Measurements from ENCODE around the gene CDC42BPG. TPM values are rescaled to one million over a fixed set of nuclear protein-coding genes. Genes with fewer than 3 reads are reported as not detected.

The CDC42BPG gene
- total and polyA plus RNA-seq, 10 of the 15 experiments (the other 5 are each of a cell fraction or from before 2014, with no cell fraction given), result 0.02 to 1.3 (median 0.09) TPM; not detected in 1

DNA sequence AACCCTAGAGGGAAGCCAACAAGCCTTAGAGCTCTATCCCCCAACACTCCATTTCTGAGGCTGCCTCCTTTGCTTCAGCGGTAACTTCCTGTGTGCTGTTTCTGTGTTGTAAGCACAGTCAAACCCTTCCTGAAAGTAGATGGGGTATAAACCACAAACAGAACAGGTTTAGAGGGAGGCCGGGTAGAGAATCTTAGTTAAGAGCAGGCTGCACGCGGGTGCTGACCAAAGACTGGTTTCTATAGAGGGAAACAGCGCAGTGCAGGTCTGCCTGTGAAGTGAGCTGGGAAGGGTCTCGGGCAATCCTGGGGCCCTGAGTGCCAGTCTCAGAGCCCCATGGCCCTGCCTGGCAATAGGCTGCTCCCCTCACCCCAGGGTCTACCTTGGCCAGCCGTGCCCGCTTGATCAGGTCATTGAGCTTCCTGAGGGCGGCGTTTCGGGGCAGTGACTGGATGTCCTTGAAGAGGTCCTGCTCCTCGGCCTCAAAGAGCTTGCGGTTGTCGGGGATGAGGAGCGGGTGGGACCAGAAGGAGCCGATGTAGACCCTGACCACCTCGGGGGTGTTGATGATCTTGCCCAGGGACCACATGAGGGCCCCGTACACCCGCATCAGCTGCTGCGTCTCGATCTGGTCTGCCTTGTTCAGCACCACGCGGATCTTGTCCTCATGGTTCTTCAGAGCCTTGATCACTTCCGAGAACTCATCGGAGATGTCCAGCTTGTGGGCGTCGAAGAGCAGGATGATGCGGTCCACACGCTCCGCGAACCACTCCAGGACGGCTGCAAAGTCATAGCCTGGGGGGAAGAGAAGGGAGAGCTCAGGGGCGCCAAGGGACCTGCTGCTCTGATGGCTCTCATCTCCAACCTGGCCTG is 15.3 kb upstream of the CDC42BPG start (continued):
- TF ChIP-seq, protein P1, sequence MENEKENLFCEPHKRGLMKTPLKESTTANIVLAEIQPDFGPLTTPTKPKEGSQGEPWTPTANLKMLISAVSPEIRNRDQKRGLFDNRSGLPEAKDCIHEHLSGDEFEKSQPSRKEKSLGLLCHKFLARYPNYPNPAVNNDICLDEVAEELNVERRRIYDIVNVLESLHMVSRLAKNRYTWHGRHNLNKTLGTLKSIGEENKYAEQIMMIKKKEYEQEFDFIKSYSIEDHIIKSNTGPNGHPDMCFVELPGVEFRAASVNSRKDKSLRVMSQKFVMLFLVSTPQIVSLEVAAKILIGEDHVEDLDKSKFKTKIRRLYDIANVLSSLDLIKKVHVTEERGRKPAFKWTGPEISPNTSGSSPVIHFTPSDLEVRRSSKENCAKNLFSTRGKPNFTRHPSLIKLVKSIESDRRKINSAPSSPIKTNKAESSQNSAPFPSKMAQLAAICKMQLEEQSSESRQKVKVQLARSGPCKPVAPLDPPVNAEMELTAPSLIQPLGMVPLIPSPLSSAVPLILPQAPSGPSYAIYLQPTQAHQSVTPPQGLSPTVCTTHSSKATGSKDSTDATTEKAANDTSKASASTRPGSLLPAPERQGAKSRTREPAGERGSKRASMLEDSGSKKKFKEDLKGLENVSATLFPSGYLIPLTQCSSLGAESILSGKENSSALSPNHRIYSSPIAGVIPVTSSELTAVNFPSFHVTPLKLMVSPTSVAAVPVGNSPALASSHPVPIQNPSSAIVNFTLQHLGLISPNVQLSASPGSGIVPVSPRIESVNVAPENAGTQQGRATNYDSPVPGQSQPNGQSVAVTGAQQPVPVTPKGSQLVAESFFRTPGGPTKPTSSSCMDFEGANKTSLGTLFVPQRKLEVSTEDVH (IDR thresholded peaks at IDR 0.05; ENCODE audit: low read depth, partially characterized antibody), result no peak
- TF ChIP-seq PAX5 (IDR thresholded peaks at IDR 0.05; ENCODE audit: borderline replicate concordance, low read depth, low read length), result peak; percentile 86
- TF ChIP-seq, protein P2, sequence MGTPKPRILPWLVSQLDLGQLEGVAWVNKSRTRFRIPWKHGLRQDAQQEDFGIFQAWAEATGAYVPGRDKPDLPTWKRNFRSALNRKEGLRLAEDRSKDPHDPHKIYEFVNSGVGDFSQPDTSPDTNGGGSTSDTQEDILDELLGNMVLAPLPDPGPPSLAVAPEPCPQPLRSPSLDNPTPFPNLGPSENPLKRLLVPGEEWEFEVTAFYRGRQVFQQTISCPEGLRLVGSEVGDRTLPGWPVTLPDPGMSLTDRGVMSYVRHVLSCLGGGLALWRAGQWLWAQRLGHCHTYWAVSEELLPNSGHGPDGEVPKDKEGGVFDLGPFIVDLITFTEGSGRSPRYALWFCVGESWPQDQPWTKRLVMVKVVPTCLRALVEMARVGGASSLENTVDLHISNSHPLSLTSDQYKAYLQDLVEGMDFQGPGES (IDR thresholded peaks at IDR 0.05), result no peak
- peak; percentile 84; the same call in 1 of the 2 replicates for TF ChIP-seq NBN (IDR thresholded peaks at IDR 0.05)
- peak; percentile 95 for TF ChIP-seq TBL1XR1 (IDR thresholded peaks at IDR 0.05; ENCODE audit: low read depth, low read length)
- no peak for TF ChIP-seq GABPA (IDR thresholded peaks at IDR 0.05; ENCODE audit: low read depth)
- TF ChIP-seq CEBPB (IDR thresholded peaks at IDR 0.05; ENCODE audit: borderline replicate concordance in 1 of 2, low read depth in 2 of 2, low read length in 2 of 2), result no peak
- TF ChIP-seq CBFB (IDR thresholded peaks at IDR 0.05; ENCODE audit: low read depth), result peak; percentile 95
- peak; percentile 82 for TF ChIP-seq DPF2 (IDR thresholded peaks at IDR 0.05)
- no peak for TF ChIP-seq WRNIP1 (IDR thresholded peaks at IDR 0.05; ENCODE audit: borderline replicate concordance, low read depth, low read length)
- TF ChIP-seq SMAD5 (IDR thresholded peaks at IDR 0.05; ENCODE audit: low read depth), result peak; percentile 51; the same call in 1 of the 2 replicates
- TF ChIP-seq, protein P3, sequence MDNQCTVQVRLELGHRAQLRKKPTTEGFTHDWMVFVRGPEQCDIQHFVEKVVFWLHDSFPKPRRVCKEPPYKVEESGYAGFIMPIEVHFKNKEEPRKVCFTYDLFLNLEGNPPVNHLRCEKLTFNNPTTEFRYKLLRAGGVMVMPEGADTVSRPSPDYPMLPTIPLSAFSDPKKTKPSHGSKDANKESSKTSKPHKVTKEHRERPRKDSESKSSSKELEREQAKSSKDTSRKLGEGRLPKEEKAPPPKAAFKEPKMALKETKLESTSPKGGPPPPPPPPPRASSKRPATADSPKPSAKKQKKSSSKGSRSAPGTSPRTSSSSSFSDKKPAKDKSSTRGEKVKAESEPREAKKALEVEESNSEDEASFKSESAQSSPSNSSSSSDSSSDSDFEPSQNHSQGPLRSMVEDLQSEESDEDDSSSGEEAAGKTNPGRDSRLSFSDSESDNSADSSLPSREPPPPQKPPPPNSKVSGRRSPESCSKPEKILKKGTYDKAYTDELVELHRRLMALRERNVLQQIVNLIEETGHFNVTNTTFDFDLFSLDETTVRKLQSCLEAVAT (IDR thresholded peaks at IDR 0.05), result no peak
- peak; percentile 14; the same call in 1 of the 2 replicates for TF ChIP-seq SMC3 (IDR thresholded peaks at IDR 0.05; ENCODE audit: borderline replicate concordance, low read length)
- peak; percentile 90 to 93 for TF ChIP-seq BHLHE40 (IDR thresholded peaks at IDR 0.05; ENCODE audit: borderline replicate concordance in 1 of 2, low read depth in 2 of 2, low read length in 1 of 2)
- peak; percentile 68; the same call in 1 of the 2 replicates for TF ChIP-seq TARDBP (IDR thresholded peaks at IDR 0.05; ENCODE audit: borderline replicate concordance)
- TF ChIP-seq HDAC2 (IDR thresholded peaks at IDR 0.05), result no peak
- TF ChIP-seq SUZ12 (IDR thresholded peaks at IDR 0.05; ENCODE audit: unreplicated experiment), result no peak
- TF ChIP-seq E4F1 (IDR thresholded peaks at IDR 0.05; ENCODE audit: borderline replicate concordance, partially characterized antibody), result no peak
- TF ChIP-seq RCOR1 (conservative IDR thresholded peaks at IDR 0.05; ENCODE audit: low read depth, low read length), result 0 out of 2 replicates have a peak, but pooled peaks have one; percentile 54
